Measurements from ENCODE around the gene SORCS2.

The SORCS2 gene

GRCh38 chr4:7788193-7788592, 595.9 kb downstream of the SORCS2 start:
- Histone ChIP-seq H3K9me3 (ENCODE audit: control extremely low read depth in 1 of 5, control insufficient read depth in 4 of 5, insufficient read depth in 2 of 5, low read depth in 1 of 5, low read length in 4 of 5) (no peaks in the 10 kb centered on the region), H3K36me3 (ENCODE audit: control insufficient read depth in 4 of 4, insufficient read depth in 4 of 4, low read length in 3 of 4) (no peaks in the 10 kb centered on the region), H3K4me3 (ENCODE audit: control insufficient read depth in 1 of 7, extremely low read depth in 1 of 7, insufficient read depth in 4 of 7, low read depth in 2 of 7, low read length in 6 of 7) (no peak overlapping the region), H3K27ac (ENCODE audit: insufficient read depth in 1 of 2, low read depth in 1 of 2, low read length in 2 of 2, poor library complexity in 1 of 2, severe bottlenecking in 2 of 2) (no peak overlapping the region), H3K27me3 (replicated peaks in 2 of 5; ENCODE audit: control insufficient read depth in 4 of 5, insufficient read depth in 5 of 5, low read length in 4 of 5) (peaks cover 0 to 11% (median 5%) of the 10 kb centered on the region in 5 experiments), H3K4me1 (ENCODE audit: control extremely low read depth in 1 of 4, control insufficient read depth in 4 of 4, insufficient read depth in 4 of 4, low read length in 3 of 4) (no peaks in the 10 kb centered on the region)
- ChIA-PET POLR2A (no interaction called here), CTCF (no interaction called here)
- 92% methylated on average over 5 of the region's 17 CpGs for WGBS (ENCODE audit: insufficient coverage)
- no peak for DNase-seq

GRCh38 chr4:7788694-7789425, 596.5 kb downstream of the SORCS2 start:
- no peak overlapping the region for H3K4me3 ChIP-seq (ENCODE audit: control insufficient read depth in 1 of 7, extremely low read depth in 1 of 7, insufficient read depth in 4 of 7, low read depth in 2 of 7, low read length in 6 of 7)
- 96% methylated on average over 6 of the region's 13 CpGs for WGBS (ENCODE audit: insufficient coverage)
- no peaks in the 10 kb centered on the region for H3K9me3 ChIP-seq (ENCODE audit: control extremely low read depth in 1 of 5, control insufficient read depth in 4 of 5, insufficient read depth in 2 of 5, low read depth in 1 of 5, low read length in 4 of 5)
- CTCF ChIA-PET: no interaction called here
- peaks cover 0 to 5% (median 0%) of the 10 kb centered on the region in 4 experiments for H3K4me1 ChIP-seq (ENCODE audit: control extremely low read depth in 1 of 4, control insufficient read depth in 4 of 4, insufficient read depth in 4 of 4, low read length in 3 of 4)
- POLR2A ChIA-PET: no interaction called here
- H3K27me3 ChIP-seq (replicated peaks in 2 of 5; ENCODE audit: control insufficient read depth in 4 of 5, insufficient read depth in 5 of 5, low read length in 4 of 5): peaks cover 0 to 11% (median 5%) of the 10 kb centered on the region in 5 experiments
- no peaks in the 10 kb centered on the region for H3K36me3 ChIP-seq (ENCODE audit: control insufficient read depth in 4 of 4, insufficient read depth in 4 of 4, low read length in 3 of 4)
- DNase-seq: no peak
- no peak overlapping the region for H3K27ac ChIP-seq (ENCODE audit: insufficient read depth in 1 of 2, low read depth in 1 of 2, low read length in 2 of 2, poor library complexity in 1 of 2, severe bottlenecking in 2 of 2)

- no CpG with 5 or more reads among the region's 2 CpGs for WGBS (ENCODE audit: insufficient coverage)
- POLR2A ChIA-PET: no interaction called here
Measured at GRCh38 chr4:7790023-7790422, 597.7 kb downstream of the SORCS2 start.

GRCh38 chr4:7790999-7791398, 598.7 kb downstream of the SORCS2 start:
- POLR2A ChIA-PET: no interaction called here
- H3K36me3 ChIP-seq (ENCODE audit: control insufficient read depth in 4 of 4, insufficient read depth in 4 of 4, low read length in 3 of 4): no peaks in the 10 kb centered on the region

More at GRCh38 chr4:7790023-7790422, 597.7 kb downstream of the SORCS2 start:
- Histone ChIP-seq H3K9me3 (ENCODE audit: control extremely low read depth in 1 of 5, control insufficient read depth in 4 of 5, insufficient read depth in 2 of 5, low read depth in 1 of 5, low read length in 4 of 5) (no peaks in the 10 kb centered on the region), H3K36me3 (ENCODE audit: control insufficient read depth in 4 of 4, insufficient read depth in 4 of 4, low read length in 3 of 4) (no peaks in the 10 kb centered on the region), H3K4me3 (ENCODE audit: control insufficient read depth in 1 of 7, extremely low read depth in 1 of 7, insufficient read depth in 4 of 7, low read depth in 2 of 7, low read length in 6 of 7) (no peak overlapping the region), H3K4me1 (ENCODE audit: control extremely low read depth in 1 of 4, control insufficient read depth in 4 of 4, insufficient read depth in 4 of 4, low read length in 3 of 4) (peaks cover 0 to 7% (median 0%) of the 10 kb centered on the region in 4 experiments), H3K27ac (ENCODE audit: insufficient read depth in 1 of 2, low read depth in 1 of 2, low read length in 2 of 2, poor library complexity in 1 of 2, severe bottlenecking in 2 of 2) (no peak overlapping the region), H3K27me3 (replicated peaks in 2 of 5; ENCODE audit: control insufficient read depth in 4 of 5, insufficient read depth in 5 of 5, low read length in 4 of 5) (peaks cover 0 to 11% (median 5%) of the 10 kb centered on the region in 5 experiments)
- DNase-seq: no peak
- CTCF ChIA-PET: interaction anchor here (1.2 kb wide), 1 partner anchor 12 kb away, joined by 3 read pairs; no protein-coding TSS in a partner anchor

More at GRCh38 chr4:7790999-7791398, 598.7 kb downstream of the SORCS2 start:
- no peaks in the 10 kb centered on the region for H3K9me3 ChIP-seq (ENCODE audit: control extremely low read depth in 1 of 5, control insufficient read depth in 4 of 5, insufficient read depth in 2 of 5, low read depth in 1 of 5, low read length in 4 of 5)
- WGBS (ENCODE audit: insufficient coverage): 80% methylated on average over 1 of the region's 2 CpGs
- DNase-seq: no peak
- no peak overlapping the region for H3K27ac ChIP-seq (ENCODE audit: insufficient read depth in 1 of 2, low read depth in 1 of 2, low read length in 2 of 2, poor library complexity in 1 of 2, severe bottlenecking in 2 of 2)
- CTCF ChIA-PET: interaction anchor here (0.7 to 1.2 kb wide), 2 partner anchors 8 to 11 kb away, joined by 3 read pairs; no protein-coding TSS in a partner anchor
- H3K4me3 ChIP-seq (ENCODE audit: control insufficient read depth in 1 of 7, extremely low read depth in 1 of 7, insufficient read depth in 4 of 7, low read depth in 2 of 7, low read length in 6 of 7): no peak overlapping the region
- peaks cover 0 to 7% (median 0%) of the 10 kb centered on the region in 4 experiments for H3K4me1 ChIP-seq (ENCODE audit: control extremely low read depth in 1 of 4, control insufficient read depth in 4 of 4, insufficient read depth in 4 of 4, low read length in 3 of 4)
- H3K27me3 ChIP-seq (replicated peaks in 2 of 5; ENCODE audit: control insufficient read depth in 4 of 5, insufficient read depth in 5 of 5, low read length in 4 of 5): peaks cover 0 to 11% (median 5%) of the 10 kb centered on the region in 5 experiments

Data from common myeloid progenitor, CD34-positive (primary cell).